Measurements from ENCODE around the gene SMU1.

The SMU1 gene

GRCh38 chr9:33076046-33077004 lies at the start of gene SMU1:
Gene SMU1 (minus strand): TSS chr9:33076674. CDS start chr9:33076608, 66 bp downstream.
- DNase-seq: peak; percentile 93
- peak within 1 kb of the TSS; percentile 100 for H3K27ac Mint-ChIP-seq
- peaks cover 15% of the 10 kb centered on the region for H3K4me1 Mint-ChIP-seq
- H3K27me3 Mint-ChIP-seq (ENCODE audit: low read depth, poor library complexity): no peaks in the 10 kb centered on the region
- no peaks in the 10 kb centered on the region for H3K9me3 Mint-ChIP-seq
- H3K36me3 Mint-ChIP-seq (ENCODE audit: low read depth): peaks cover 22% of the 10 kb centered on the region
- TF ChIP-seq, protein P1, sequence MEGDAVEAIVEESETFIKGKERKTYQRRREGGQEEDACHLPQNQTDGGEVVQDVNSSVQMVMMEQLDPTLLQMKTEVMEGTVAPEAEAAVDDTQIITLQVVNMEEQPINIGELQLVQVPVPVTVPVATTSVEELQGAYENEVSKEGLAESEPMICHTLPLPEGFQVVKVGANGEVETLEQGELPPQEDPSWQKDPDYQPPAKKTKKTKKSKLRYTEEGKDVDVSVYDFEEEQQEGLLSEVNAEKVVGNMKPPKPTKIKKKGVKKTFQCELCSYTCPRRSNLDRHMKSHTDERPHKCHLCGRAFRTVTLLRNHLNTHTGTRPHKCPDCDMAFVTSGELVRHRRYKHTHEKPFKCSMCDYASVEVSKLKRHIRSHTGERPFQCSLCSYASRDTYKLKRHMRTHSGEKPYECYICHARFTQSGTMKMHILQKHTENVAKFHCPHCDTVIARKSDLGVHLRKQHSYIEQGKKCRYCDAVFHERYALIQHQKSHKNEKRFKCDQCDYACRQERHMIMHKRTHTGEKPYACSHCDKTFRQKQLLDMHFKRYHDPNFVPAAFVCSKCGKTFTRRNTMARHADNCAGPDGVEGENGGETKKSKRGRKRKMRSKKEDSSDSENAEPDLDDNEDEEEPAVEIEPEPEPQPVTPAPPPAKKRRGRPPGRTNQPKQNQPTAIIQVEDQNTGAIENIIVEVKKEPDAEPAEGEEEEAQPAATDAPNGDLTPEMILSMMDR (IDR thresholded peaks at IDR 0.05): no peak
- peak within 1 kb of the TSS; percentile 100 for H3K4me3 Mint-ChIP-seq

DNA sequence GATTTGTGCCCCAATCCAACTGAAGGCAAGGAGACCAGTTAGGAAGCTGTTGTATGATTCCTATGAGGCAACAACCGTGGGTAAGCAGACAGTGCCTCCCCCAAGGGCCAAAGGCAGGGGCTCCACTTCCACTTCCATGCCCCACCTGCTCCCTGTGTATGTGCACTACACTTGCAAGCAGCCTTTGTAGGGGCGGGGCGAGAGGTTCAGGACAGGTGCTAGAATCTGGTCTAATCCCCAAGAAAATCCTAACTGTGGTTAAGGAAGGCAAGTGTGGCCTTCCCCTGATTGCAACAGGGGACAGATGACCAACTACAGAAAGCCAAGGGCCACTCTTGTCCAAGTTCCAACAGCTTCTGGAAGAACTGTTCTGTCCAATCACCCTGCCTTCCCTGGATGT lies 49.0 kb upstream of the SMU1 start:
- TF ChIP-seq, protein P1 (IDR thresholded peaks at IDR 0.05): no peak
- Mint-ChIP-seq H3K9me3 (no peaks in the 10 kb centered on the region), H3K4me1 (peaks cover 38% of the 10 kb centered on the region), H3K4me3 (no peak overlapping the region), H3K27me3 (ENCODE audit: low read depth, poor library complexity) (peaks cover 2% of the 10 kb centered on the region), H3K36me3 (ENCODE audit: low read depth) (peaks cover 41% of the 10 kb centered on the region), H3K27ac (peak overlapping the region; percentile 64)
- DNase-seq: no peak

DNA sequence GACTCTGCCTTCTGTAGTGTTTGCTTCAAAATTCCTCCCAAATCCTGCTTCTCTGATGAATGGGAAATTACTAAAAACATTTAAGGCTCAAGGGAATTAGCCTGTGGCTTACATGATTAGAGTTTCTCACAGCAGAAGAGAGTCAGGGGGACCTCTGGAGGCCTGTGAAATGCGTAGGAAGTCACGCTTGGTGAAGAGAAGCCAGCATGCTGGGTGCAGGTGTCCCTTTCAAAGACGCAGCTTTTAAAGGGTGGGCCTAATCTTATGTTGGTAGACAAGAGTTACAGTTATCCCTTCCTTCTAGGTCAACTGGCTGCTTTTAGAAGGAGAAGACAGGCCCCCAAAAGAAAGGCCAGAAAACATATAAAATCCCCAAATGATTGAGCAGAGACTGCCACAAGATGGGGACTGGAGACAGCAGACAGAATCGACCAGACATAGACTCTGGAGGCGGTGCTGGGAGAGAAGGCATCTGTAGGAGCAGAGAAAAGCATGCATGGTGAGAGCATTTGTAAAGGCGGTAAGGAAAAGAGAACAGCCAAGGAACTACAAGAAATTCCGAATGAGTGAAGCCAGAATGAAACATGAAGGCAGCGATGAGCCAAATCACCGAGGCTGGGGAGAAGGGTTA lies 48.4 kb upstream of the SMU1 start:
- Mint-ChIP-seq H3K4me3 (no peak overlapping the region), H3K27me3 (ENCODE audit: low read depth, poor library complexity) (peaks cover 2% of the 10 kb centered on the region), H3K4me1 (peaks cover 32% of the 10 kb centered on the region), H3K36me3 (ENCODE audit: low read depth) (peaks cover 39% of the 10 kb centered on the region), H3K9me3 (no peaks in the 10 kb centered on the region), H3K27ac (peak overlapping the region; percentile 64)
- DNase-seq: no peak
- TF ChIP-seq, protein P1 (IDR thresholded peaks at IDR 0.05): no peak

DNA sequence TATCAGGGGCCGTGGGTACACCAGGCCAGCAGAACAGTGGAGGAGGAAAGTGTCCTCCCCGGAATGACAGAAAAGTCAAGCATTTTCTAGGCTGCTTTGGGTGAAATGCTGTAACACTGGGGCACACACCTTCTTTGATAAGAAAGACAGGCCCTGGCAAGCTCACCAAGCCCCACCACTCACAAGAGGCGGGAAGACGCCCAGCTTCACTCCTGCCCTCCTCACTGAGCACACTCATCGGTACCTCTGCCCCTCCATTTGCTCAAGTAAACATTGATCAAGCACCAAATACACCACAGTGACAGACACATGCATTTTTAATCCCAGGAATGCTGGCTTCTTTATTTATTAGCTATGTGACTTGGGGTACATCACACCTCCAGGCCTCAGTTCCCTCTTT lies 47.6 kb upstream of the SMU1 start:
- peaks cover 2% of the 10 kb centered on the region for H3K27me3 Mint-ChIP-seq (ENCODE audit: low read depth, poor library complexity)
- peaks cover 34% of the 10 kb centered on the region for H3K36me3 Mint-ChIP-seq (ENCODE audit: low read depth)
- H3K9me3 Mint-ChIP-seq: no peaks in the 10 kb centered on the region
- H3K4me1 Mint-ChIP-seq: peaks cover 24% of the 10 kb centered on the region
- H3K27ac Mint-ChIP-seq: no peak overlapping the region
- TF ChIP-seq, protein P1 (IDR thresholded peaks at IDR 0.05): no peak
- no peak for DNase-seq
- H3K4me3 Mint-ChIP-seq: no peak overlapping the region

- Mint-ChIP-seq H3K27me3 (ENCODE audit: low read depth, poor library complexity) (peaks cover 2% of the 10 kb centered on the region), H3K4me1 (peaks cover 19% of the 10 kb centered on the region), H3K36me3 (ENCODE audit: low read depth) (peaks cover 34% of the 10 kb centered on the region), H3K9me3 (no peaks in the 10 kb centered on the region), H3K4me3 (no peak overlapping the region), H3K27ac (no peak overlapping the region)
- TF ChIP-seq, protein P1 (IDR thresholded peaks at IDR 0.05): no peak
- no peak for DNase-seq
Measured at GRCh38 chr9:33123407-33124031, 47.0 kb upstream of the SMU1 start.

Measured in nephron progenitor cell (in vitro differentiated cells).